Prostate gland (tissue), 2 donors: ENCODE measurements around the gene SLC4A11. TPM values are rescaled to one million over a fixed set of nuclear protein-coding genes. Genes with fewer than 3 reads are reported as not detected.

Source experiments
- DNase-seq: peaks from one replicate; pipeline ENCODE4 v3.0.0-alpha.2; 2019; ENCODE audit warnings: low spot score
- H3K27ac ChIP-seq, 2 donors: fragments of 200-600 bp; sonication (generic); 2 replicates each; pipeline ENCODE4 v1.5.1; 2017 to 2019
- H3K27me3 ChIP-seq: fragments of 200-600 bp; sonication (generic); replicated peaks from 2 replicates; pipeline ENCODE4 v1.5.1; 2019; ENCODE audit not compliant: insufficient read depth
- H3K36me3 ChIP-seq, 2 donors: fragments of 200-600 bp; sonication (generic); 1 replicate in 1 of 2; 2 replicates in 1 of 2; pipeline versions ENCODE4 v1.5.1 to v1.8.1; 2017 to 2019
- H3K4me1 ChIP-seq: fragments of 200-600 bp; sonication (generic); replicated peaks from 2 replicates; pipeline ENCODE4 v1.5.1; 2019
- H3K4me3 ChIP-seq, 2 donors: fragments of 200-600 bp; sonication (generic); 2 replicates each; pipeline ENCODE4 v1.5.1; 2017 to 2019
- H3K9me3 ChIP-seq: fragments of 200-600 bp; sonication (generic); 2 replicates; pipeline ENCODE4 v1.5.1; 2017
- POLR2A ChIP-seq: fragments of 450-650 bp; IDR thresholded peaks from one replicate; pipeline ENCODE4 v1.6.1; 2016; ENCODE audit warnings: antibody characterized with exemption, mild to moderate bottlenecking
- POLR2AphosphoS5 ChIP-seq: sonication (generic); formaldehyde crosslinking; IDR thresholded peaks from one replicate; pipeline ENCODE4 v1.6.1; 2017; ENCODE audit warnings: antibody characterized with exemption
- WGBS: methylation state at CpG from one replicate; pipeline ENCODE4 v1.1.5; 2018; 5-methylcytosine and 5-hydroxymethylcytosine counted together
- intact Hi-C: fragments of 100-400 bp; cut with DNase I; formaldehyde crosslinking; loops from one replicate; pipeline ENCODE4 v1.14.2; 2022
- total RNA-seq, 2 donors: library from RNA; depleted of rRNA; stranded (reverse); fragments of >200 nt; gene quantifications; one replicate each; pipeline ENCODE4 v1.1.0, GENCODE V29; 2016
- TF ChIP-seq, protein P1 (sequence below), 4 experiments: fragments of 200-600 bp in 2 of 4; fragments of 450-650 bp in 2 of 4; sonication (generic) in 2 of 4; IDR thresholded peaks; 1 replicate in 3 of 4; 2 replicates in 1 of 4; pipeline ENCODE4 v1.5.1; 2016 to 2019; ENCODE audit warnings: antibody characterized with exemption in 4 of 4, mild to moderate bottlenecking in 2 of 4, moderate library complexity in 2 of 4

The SLC4A11 gene
- total RNA-seq, 2 donors from 2014 or later = 9.2 to 12.7 TPM

DNA sequence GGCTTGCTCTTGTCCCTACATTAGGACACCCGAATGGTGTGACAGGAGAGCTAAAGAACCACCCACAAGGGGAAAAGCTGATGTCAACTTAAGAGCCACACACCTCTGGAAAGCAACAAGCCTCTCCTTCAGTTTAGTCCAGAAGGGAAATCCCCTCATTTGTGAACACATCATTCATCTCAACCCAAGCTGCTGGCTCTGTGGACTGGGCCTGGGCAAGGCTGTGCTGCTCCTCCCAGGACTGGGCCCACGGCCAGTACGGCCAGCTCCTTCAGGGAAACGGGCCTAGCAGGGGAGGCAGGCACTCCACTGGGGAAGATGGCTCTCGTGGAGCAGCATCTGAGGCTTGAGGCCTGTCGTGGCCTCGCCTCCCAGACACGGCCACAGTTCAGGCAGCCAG, 12.8 kb upstream of the SLC4A11 start:
- no peaks in the 10 kb centered on the region for H3K4me1 ChIP-seq
- no peak for DNase-seq
- H3K4me3 ChIP-seq = no peak overlapping the region
- H3K27me3 ChIP-seq = no peaks in the 10 kb centered on the region
- H3K9me3 ChIP-seq = no peaks in the 10 kb centered on the region
- H3K36me3 ChIP-seq = peaks cover 0 to 7% of the 10 kb centered on the region in 2 donors
- TF ChIP-seq POLR2A = no peak
- TF ChIP-seq, protein P1, sequence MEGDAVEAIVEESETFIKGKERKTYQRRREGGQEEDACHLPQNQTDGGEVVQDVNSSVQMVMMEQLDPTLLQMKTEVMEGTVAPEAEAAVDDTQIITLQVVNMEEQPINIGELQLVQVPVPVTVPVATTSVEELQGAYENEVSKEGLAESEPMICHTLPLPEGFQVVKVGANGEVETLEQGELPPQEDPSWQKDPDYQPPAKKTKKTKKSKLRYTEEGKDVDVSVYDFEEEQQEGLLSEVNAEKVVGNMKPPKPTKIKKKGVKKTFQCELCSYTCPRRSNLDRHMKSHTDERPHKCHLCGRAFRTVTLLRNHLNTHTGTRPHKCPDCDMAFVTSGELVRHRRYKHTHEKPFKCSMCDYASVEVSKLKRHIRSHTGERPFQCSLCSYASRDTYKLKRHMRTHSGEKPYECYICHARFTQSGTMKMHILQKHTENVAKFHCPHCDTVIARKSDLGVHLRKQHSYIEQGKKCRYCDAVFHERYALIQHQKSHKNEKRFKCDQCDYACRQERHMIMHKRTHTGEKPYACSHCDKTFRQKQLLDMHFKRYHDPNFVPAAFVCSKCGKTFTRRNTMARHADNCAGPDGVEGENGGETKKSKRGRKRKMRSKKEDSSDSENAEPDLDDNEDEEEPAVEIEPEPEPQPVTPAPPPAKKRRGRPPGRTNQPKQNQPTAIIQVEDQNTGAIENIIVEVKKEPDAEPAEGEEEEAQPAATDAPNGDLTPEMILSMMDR (IDR thresholded peaks at IDR 0.05) = no peak
- TF ChIP-seq POLR2AphosphoS5 = no peak
- intact Hi-C loops = no loop called here
- WGBS = 38% methylated on average over 6 of the region's 8 CpGs
- H3K27ac ChIP-seq = no peak overlapping the region

DNA sequence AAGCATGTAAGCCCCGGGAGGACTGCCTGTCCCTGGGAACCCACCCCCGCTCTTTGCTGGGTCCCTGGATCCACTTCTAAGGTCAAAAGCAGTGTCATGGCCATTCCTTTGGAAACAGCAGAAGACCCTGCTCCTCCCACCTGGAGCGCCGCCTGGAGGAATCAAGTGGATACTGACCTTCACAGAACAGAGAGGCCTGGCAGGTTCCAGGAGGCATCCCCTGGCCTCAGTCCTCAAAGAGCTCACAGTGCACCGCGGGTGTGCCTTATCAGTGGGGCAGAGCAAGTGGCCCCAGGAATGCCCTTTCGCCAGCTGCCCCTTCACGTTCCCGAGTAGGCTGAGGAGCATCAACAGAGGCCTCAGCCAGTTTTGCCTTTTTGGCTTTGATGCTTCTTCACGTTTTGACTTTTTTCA, 11.1 kb upstream of the SLC4A11 start:
- H3K27me3 ChIP-seq = no peaks in the 10 kb centered on the region
- no peaks in the 10 kb centered on the region for H3K4me1 ChIP-seq
- no peak overlapping the region for H3K27ac ChIP-seq
- peaks cover 0 to 7% of the 10 kb centered on the region in 2 donors for H3K36me3 ChIP-seq
- no peak for DNase-seq
- intact Hi-C loops = no loop called here
- H3K9me3 ChIP-seq = no peaks in the 10 kb centered on the region
- TF ChIP-seq POLR2A (no peak), POLR2AphosphoS5 (no peak)
- TF ChIP-seq, protein P1 (IDR thresholded peaks at IDR 0.05) = no peak
- H3K4me3 ChIP-seq = no peak overlapping the region
- 77% methylated on average over 10 of the region's 10 CpGs for WGBS

DNA sequence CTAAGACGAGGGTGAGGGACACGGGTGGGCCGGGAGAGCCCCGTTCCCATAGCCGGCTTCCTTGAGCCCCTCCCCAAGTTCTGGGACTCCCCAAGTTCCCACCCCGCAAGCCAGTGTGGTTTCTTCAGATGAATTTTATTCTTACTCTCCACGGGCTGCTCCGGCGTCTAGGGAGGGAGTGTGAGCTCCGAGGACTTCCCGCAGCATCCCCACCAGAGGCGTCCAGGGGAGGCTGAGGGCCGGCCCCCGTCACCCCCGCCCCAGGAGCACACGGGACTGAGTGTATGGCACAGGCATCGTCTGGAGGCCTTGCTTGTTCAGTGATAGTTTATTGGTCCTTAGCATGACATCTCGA, 10.0 kb upstream of the SLC4A11 start:
- H3K4me3 ChIP-seq = no peak overlapping the region
- H3K27me3 ChIP-seq = no peaks in the 10 kb centered on the region
- no peaks in the 10 kb centered on the region for H3K4me1 ChIP-seq
- no peak overlapping the region for H3K27ac ChIP-seq
- no peaks in the 10 kb centered on the region for H3K9me3 ChIP-seq
- intact Hi-C loops = no loop called here
- no peaks in the 10 kb centered on the region for H3K36me3 ChIP-seq
- no peak for DNase-seq
- no peak for TF ChIP-seq POLR2A
- TF ChIP-seq, protein P1 (IDR thresholded peaks at IDR 0.05) = no peak
- no peak for TF ChIP-seq POLR2AphosphoS5
- 28% methylated on average over 18 of the region's 18 CpGs for WGBS

DNA sequence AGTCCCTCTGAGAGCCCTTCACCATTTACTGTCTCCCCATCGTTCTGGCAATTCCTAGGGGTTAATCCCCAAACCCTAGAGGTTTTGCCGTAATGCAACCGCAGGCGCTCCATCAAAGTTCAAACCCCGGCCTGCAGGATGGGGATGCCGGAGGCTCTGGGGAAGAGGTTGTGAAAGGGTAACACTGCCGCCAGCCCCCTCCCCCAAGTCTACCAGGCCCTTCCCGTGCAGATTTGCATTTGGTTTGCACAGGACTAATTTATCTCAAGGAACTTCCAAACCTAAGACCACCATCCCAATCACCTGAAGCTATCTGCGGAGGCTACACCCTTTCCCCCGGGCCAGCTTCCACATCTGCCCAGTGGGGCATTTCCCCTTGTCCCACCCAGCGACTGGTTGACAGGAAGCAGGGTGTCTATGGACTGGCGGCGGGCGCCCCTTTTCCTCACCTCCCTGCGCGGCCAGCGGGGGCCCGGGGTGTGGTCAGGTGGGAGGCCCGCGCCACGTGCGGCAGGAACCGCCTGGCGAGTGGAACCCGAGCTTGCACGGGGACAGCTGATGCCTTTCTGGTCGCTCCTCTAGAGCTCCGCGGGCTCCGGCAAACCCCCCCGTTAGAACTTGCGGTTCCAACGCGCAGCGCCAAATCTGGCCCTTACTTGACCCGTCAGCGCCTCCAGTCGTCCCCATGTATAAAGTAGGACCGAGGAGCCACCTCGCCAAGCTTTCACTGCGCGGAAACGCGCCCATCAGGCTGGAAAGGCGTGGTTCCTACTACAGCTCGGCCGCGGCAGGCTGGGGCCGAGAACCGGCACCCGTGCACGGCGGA, 9.4 kb upstream of the SLC4A11 start:
- Histone ChIP-seq H3K36me3 (no peaks in the 10 kb centered on the region), H3K27ac (no peak overlapping the region), H3K9me3 (no peaks in the 10 kb centered on the region), H3K4me1 (no peaks in the 10 kb centered on the region), H3K27me3 (no peaks in the 10 kb centered on the region), H3K4me3 (no peak overlapping the region)
- WGBS = 23% methylated on average over 53 of the region's 53 CpGs
- TF ChIP-seq POLR2AphosphoS5 = no peak
- no peak for TF ChIP-seq POLR2A
- TF ChIP-seq, protein P1 (IDR thresholded peaks at IDR 0.05) = no peak
- no peak for DNase-seq
- intact Hi-C loops = no loop called here

DNA sequence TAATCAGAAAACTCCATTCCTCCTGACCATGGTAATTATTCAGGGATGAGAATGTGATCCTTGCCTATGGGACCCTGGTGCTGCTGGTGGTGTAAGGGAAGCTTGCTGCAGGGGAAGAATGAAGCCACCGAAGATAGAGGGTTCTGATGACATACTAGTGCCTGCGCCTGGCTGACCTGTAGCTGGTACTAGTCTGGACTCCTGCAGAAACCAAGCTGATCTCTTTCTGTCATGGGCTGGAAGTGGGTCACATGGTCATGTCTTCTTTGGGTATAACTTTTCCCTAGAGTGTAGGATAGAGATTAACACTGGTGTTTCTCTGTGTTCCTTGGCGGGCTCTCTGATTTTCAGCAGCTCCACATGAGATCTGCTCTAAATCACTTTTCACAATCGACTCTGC, 8.6 kb upstream of the SLC4A11 start:
- Histone ChIP-seq H3K4me3 (no peak overlapping the region), H3K27ac (no peak overlapping the region), H3K36me3 (no peaks in the 10 kb centered on the region), H3K9me3 (no peaks in the 10 kb centered on the region), H3K4me1 (no peaks in the 10 kb centered on the region), H3K27me3 (no peaks in the 10 kb centered on the region)
- WGBS = 68% methylated on average over 4 of the region's 4 CpGs
- TF ChIP-seq, protein P1 (IDR thresholded peaks at IDR 0.05) = no peak
- TF ChIP-seq POLR2A (no peak), POLR2AphosphoS5 (no peak)
- intact Hi-C loops = no loop called here
- no peak for DNase-seq
